Suppressor macrophage (primary cell): ENCODE measurements around the gene IER5.
"Not testable (repeated sequence)": the region's sequence is repeated elsewhere in the genome, so short reads cannot be mapped to it uniquely, and the experiment has no call there.

ENCODE experiments used
- DNase-seq, 4 experiments: peaks; one replicate each; pipeline ENCODE4 v3.0.0-alpha.2; 2020 to 2022
- total RNA-seq, 17 experiments: gene quantifications; one replicate each; lab custom pipeline; 2026; ENCODE audit warnings: mixed read lengths in 6 of 17, inconsistent platforms in 3 of 17; lab: John Stamatoyannopoulos, UW

IER5 gene
- total RNA-seq = 38.4 to 347 (median 64.2) reads per million in 17 experiments

- peak; percentile 98 to 99 (median 98) for DNase-seq
Observed at GRCh38 chr1:181088079-181089016, at the start of gene IER5. TSS of gene IER5 (plus strand) at chr1:181088700. CDS start at chr1:181088903, 203 bp downstream.

- no peak for DNase-seq
Observed at GRCh38 chr1:181040284-181040865, 48.1 kb upstream of the IER5 start.

GRCh38 chr1:181043025-181043888 is 45.2 kb upstream of the IER5 start:
- peak; percentile 82 to 93 (median 90) for DNase-seq

GRCh38 chr1:181044449-181044966 is 44.0 kb upstream of the IER5 start:
- DNase-seq = peak in 3 of 4 experiments; percentile 58 to 73 (median 62)

GRCh38 chr1:181045946-181046345 is 42.6 kb upstream of the IER5 start:
- DNase-seq = not testable (repeated sequence)

GRCh38 chr1:181049378-181049777 is 39.1 kb upstream of the IER5 start:
- DNase-seq = no peak

- DNase-seq = no peak
Observed at GRCh38 chr1:181050922-181051321, 37.6 kb upstream of the IER5 start.

GRCh38 chr1:181056560-181056959 is 31.9 kb upstream of the IER5 start:
- no peak for DNase-seq

- no peak for DNase-seq
Observed at GRCh38 chr1:181057079-181057478, 31.4 kb upstream of the IER5 start.

- no peak for DNase-seq
Observed at GRCh38 chr1:181059435-181059834, 29.1 kb upstream of the IER5 start.

- DNase-seq = peak in 3 of 4 experiments; percentile 26 to 44 (median 34)
Observed at GRCh38 chr1:181060066-181060465, 28.4 kb upstream of the IER5 start.

- not testable (repeated sequence) for DNase-seq
Observed at GRCh38 chr1:181060947-181061346, 27.6 kb upstream of the IER5 start.

GRCh38 chr1:181061487-181061886 is 27.0 kb upstream of the IER5 start:
- DNase-seq = no peak

- DNase-seq = peak; percentile 81 to 91 (median 90)
Observed at GRCh38 chr1:181061891-181062835, 26.3 kb upstream of the IER5 start.

GRCh38 chr1:181062836-181063428 is 25.6 kb upstream of the IER5 start:
- DNase-seq = peak; percentile 65 to 83 (median 80)

- peak; percentile 26 to 71 (median 56) for DNase-seq
Observed at GRCh38 chr1:181064011-181064623, 24.4 kb upstream of the IER5 start.

- DNase-seq = no peak
Observed at GRCh38 chr1:181064702-181065101, 23.8 kb upstream of the IER5 start.

- no peak for DNase-seq
Observed at GRCh38 chr1:181073638-181074037, 14.9 kb upstream of the IER5 start.

- no peak for DNase-seq
Observed at GRCh38 chr1:181075766-181076350, 12.6 kb upstream of the IER5 start.

- DNase-seq = no peak
Observed at GRCh38 chr1:181076852-181077251, 11.6 kb upstream of the IER5 start.
